GM18526 (cell line): ENCODE measurements around the gene NDUFA5.

ENCODE experiments used
- POLR2A ChIP-seq: IDR thresholded peaks from 3 replicates; pipeline ENCODE4 v1.6.1; 2011; ENCODE audit not compliant: insufficient read length; ENCODE audit errors: extremely low read depth

Gene NDUFA5

DNA sequence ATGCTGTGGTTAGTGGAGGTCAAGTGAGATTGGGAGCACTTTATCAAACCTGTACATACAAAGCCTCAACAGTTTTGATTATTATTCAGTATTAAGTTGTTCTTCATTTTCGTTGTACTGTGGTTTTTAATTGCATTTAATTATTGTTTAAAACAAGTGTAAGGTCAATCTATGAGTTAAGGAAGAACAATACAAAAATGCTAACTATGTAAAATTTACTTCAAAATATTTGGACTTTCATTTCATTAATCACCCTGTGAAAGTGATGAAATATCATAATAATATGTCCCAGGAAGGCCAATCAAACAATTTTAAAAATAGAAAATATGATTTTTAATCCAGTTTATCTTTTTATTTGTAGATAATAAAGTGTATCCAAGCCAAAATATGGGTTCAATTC is 13.6 kb upstream of the NDUFA5 start:
- no peak for TF ChIP-seq POLR2A

DNA sequence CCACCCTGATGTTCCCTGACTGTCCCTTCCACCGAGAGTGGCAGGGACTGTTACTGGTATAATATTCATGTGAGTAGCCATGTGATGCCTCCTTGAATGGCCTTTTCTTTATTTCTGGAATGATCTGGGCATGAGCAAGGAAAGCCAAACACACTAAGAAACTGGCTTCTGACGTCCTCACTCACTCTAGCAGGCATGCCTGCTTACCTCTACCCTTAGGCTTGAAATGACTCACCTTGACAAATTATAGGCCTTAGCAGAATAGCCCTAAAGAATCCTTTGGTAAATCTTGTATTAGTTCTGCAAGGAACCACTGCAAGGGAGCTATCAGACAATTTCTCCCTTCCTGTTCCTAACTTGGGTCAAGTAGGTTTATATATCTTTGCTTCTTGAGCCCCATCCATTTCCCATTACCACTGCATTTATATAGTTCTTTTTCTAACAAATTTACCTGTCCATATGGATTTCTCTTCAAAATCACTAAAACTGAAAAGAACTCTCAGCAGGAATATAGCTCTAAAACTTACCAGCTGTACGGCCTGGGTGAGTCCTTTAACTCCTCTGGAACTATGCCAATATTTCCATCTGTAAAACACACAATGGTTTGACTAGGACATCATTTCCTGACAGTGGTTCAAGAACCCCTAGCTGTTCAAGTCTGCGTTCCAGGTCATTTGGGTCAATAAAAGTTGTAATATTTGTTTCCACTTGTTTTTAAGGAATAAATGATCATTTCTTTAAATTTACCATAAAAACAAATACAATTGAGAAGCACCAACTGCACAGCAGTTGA is 13.0 kb upstream of the NDUFA5 start:
- TF ChIP-seq POLR2A: no peak

- no peak for TF ChIP-seq POLR2A
Observed at GRCh38 chr7:123569352-123570010, 11.9 kb upstream of the NDUFA5 start.

DNA sequence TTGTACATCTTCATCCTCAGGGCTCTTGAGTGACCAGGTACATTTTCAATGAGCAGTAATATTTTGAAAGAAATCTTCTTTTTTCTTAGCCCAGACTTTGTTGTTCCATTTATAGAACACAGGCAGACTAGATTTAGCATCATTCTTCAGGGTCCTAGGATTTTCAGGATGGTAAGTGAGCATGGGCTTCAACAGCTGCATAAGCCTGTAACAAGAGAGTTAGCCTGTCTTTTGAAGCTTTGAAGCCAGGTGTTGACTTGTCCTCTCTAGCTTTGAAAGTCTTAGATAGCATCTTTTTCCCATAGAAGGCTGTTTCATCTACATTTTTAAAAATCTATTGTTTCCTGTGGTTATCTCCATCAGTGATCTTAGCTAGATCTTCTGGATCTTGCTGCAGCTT is 4.5 kb upstream of the NDUFA5 start:
- TF ChIP-seq POLR2A: no peak

DNA sequence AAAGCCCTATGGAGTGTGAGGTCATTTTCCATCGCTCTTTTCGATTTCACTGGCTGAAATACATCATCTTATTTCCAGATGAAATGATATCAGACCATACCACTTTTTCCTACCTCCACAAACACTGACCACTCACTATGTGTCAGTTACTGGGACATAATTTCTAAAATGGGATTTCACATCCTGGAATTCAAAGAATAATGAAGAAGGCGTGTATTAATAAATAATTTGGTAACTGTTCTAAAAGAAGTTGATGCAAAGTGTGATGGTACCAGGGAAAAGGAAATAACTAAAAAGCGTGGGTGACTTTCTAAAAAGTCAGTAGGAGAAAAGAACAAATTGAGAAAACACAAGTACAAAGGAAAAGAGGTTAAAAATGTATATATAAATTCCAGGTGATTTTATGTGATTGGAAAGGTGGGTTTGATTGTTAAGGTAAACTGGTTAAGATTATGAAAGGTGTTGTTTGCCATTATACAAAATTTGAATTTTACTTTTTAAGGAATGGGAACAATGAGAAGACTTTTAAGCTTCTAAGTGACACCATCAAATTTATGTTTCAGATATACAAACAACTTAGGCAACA is 764 bp upstream of the NDUFA5 start:
- TF ChIP-seq POLR2A: no peak

DNA sequence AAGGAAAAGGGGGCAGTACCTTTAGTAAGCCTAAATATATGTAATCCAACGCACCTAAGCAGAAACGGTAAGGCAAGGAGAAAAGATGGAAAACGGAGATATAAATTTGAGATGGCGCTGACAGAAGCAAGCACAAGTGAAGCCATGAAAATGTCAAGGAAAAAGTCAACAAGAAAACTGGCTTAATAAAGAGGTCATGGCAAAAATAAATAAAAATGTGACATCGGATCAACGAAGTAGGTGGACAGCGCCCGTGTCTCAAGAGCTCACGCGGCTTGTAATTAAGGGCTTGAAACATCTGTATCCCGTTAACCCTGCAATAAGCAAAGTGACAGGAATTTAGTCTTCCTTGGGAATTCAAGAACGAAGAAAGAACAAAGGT is 611 bp downstream of the NDUFA5 start:
- TF ChIP-seq POLR2A: no peak

DNA sequence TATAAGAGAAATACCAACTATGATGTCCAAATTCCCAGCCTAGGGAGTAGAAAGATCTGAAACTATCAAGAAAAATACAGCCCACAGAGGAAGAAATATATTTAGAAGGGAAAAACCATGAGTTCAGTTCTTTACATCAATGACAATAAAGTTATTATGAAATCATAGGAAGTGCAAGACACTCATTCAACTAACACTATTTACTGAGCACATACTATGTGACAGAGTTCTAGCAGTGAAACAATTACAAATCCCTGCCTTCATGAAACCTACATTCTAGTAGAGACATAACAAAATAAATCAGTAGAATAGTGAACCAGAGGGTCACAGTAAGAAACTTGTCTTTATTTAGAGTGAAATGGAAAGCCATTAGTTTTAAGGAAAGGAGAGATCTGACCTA is 2.1 kb downstream of the NDUFA5 start:
- TF ChIP-seq POLR2A: no peak

DNA sequence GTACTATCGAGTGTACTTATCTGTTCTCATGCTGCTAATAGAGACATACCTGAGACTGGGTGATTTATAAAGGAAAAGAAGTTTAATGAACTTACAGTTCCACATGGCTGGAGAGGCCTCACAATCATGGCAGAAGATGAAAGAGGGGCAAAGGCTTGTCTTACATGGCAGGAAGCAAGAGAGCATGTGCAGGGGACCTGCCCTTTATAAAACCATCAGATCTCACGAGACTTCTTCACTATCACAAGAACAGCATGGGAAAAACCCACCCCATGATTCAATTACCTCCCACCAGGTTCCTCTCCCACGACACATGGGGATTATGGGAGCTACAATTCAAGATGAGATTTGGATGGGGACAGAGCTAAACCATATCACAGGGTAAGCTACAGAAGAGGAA is 4.5 kb downstream of the NDUFA5 start:
- TF ChIP-seq POLR2A: no peak

DNA sequence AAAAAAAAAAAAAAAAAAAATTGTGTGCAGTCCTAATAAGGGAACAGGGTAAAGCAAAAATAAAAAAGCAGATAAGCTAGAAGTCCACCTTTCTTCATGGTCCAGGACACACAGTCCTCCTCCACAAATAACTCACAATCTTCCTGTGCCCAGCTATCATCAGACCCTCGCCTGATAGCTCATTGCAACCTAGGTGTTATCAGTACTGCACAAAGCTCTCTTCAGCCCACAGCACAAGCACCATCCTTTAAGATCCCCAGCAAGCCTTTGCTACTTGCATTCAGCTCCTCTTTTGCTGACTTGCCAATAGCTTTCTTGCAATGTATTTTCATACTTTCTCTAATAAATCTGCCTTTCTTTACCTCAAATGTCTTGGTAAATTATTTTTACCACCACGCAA is 5.0 kb downstream of the NDUFA5 start:
- TF ChIP-seq POLR2A: no peak

GRCh38 chr7:123548406-123548805 is 9.2 kb downstream of the NDUFA5 start:
- no peak for TF ChIP-seq POLR2A

DNA sequence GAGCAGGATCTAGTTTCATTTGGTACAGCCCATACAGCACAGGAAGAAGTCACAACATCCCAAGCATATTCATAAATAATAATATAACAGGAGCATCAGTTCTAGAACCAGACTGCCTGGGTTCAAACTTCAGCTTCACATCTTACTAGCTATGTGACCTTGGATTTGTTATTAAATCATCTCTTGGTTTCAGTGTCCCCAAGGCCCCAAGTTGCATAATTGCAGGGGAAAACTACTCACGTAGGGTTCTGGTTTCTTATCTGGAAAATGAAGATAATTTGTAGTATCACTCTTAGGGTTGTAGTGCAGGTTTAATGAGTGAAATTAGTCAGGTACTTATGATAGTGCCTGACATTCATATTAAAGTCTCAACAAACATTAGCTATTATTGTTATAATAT is 17.7 kb downstream of the NDUFA5 start:
- TF ChIP-seq POLR2A: no peak

- no peak for TF ChIP-seq POLR2A
Observed at GRCh38 chr7:123538897-123539296, 18.7 kb downstream of the NDUFA5 start.

- TF ChIP-seq POLR2A: no peak
Observed at GRCh38 chr7:123538189-123538714, 19.4 kb downstream of the NDUFA5 start.

DNA sequence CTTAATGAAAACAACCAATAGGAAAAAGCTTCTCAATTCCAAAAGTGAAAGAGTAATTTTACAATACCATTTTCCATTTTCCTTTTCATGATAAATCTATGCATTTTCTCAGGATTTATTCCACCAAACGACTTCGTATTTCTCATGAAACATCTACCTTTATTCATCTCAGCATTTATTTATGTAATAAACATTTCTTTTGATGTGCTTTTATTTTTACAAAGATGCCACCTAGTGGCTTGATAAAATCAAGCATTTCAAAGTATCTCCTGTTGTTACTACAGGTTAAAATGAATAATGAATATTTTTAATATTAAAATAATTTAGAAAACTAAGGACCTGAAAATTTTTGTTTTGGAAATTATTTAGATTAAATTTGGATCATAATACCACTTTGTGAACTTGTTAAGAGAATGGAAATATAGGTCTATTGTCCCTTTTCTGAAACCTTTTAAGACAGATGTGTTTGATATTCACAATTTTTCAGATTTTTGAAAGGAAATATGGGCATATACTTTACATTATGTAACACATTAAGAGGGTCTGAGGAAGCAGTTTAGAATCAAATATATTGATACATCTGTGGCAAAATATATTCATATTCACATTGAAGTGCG is 20.5 kb downstream of the NDUFA5 start:
- TF ChIP-seq POLR2A: no peak

DNA sequence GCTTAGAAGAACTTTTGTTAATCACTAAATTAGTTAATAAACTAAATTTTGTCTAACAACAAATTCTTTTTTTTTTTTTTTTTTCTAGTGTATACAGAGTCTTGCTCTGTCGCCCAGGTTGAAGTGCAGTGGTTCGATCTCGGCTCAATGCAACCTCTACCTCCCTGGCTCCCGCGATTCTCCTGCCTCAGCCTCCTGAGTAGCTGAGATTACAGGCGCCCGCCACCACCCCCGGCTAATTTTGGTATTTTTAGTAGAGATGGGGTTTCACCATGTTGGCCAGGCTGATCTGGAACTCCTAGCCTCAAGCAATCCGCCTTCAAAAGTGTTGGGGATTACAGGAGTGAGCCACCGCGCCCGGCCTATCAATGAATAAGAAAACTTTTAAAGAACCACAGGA is 22.1 kb downstream of the NDUFA5 start:
- no peak for TF ChIP-seq POLR2A
